Measurements from ENCODE around the gene CHID1.

CHID1 gene

GRCh38 chr11:826227-826621 lies 84.4 kb downstream of the CHID1 start:
- no peaks in the 10 kb centered on the region for H3F3A ChIP-seq (ENCODE audit: low read depth)
- no peaks in the 10 kb centered on the region for H3K9me3 ChIP-seq (ENCODE audit: insufficient read depth, low read depth, low read length)
- peaks cover 10% of the 10 kb centered on the region for H4K20me1 ChIP-seq (ENCODE audit: insufficient read depth, low read length, poor library complexity, severe bottlenecking)
- peaks cover 18% of the 10 kb centered on the region for H3K79me2 ChIP-seq (ENCODE audit: insufficient read depth, low read length)
- H3K4me3 ChIP-seq (ENCODE audit: low read length, poor library complexity, severe bottlenecking): peak overlapping the region; percentile 81
- no peaks in the 10 kb centered on the region for H3K27me3 ChIP-seq (ENCODE audit: insufficient read depth, low read length, poor library complexity, severe bottlenecking)
- no peaks in the 10 kb centered on the region for H3K36me3 ChIP-seq (ENCODE audit: insufficient read depth, low read length)
- peak overlapping the region; percentile 88 for H3K9ac ChIP-seq (ENCODE audit: low read depth, low read length, poor library complexity, severe bottlenecking)
- peak overlapping the region; percentile 92 for H3K4me2 ChIP-seq (ENCODE audit: low read depth, low read length, poor library complexity, severe bottlenecking)
- TF ChIP-seq EZH2phosphoT487 (IDR thresholded peaks at IDR 0.05; ENCODE audit: borderline replicate concordance): no peak
- TF ChIP-seq CTCF (conservative IDR thresholded peaks at IDR 0.05; ENCODE audit: low read length): no peak
- peak overlapping the region; percentile 85; the same call in 1 of the 2 replicates for H2AFZ ChIP-seq (ENCODE audit: low read length)
- no peaks in the 10 kb centered on the region for H3K9me2 ChIP-seq (replicated peaks; ENCODE audit: low read depth, low read length)
- peaks cover 25% of the 10 kb centered on the region for H3K4me1 ChIP-seq (ENCODE audit: insufficient read depth, low read length, poor library complexity, severe bottlenecking)

GRCh38 chr11:825366-826226 lies 85.0 kb downstream of the CHID1 start:
- peak overlapping the region; percentile 92 for H3K4me2 ChIP-seq (ENCODE audit: low read depth, low read length, poor library complexity, severe bottlenecking)
- peaks cover 24% of the 10 kb centered on the region for H3K79me2 ChIP-seq (ENCODE audit: insufficient read depth, low read length)
- no peaks in the 10 kb centered on the region for H3K9me2 ChIP-seq (replicated peaks; ENCODE audit: low read depth, low read length)
- no peaks in the 10 kb centered on the region for H3K27me3 ChIP-seq (ENCODE audit: insufficient read depth, low read length, poor library complexity, severe bottlenecking)
- no peaks in the 10 kb centered on the region for H3F3A ChIP-seq (ENCODE audit: low read depth)
- H3K36me3 ChIP-seq (ENCODE audit: insufficient read depth, low read length): no peaks in the 10 kb centered on the region
- H4K20me1 ChIP-seq (ENCODE audit: insufficient read depth, low read length, poor library complexity, severe bottlenecking): peaks cover 16% of the 10 kb centered on the region
- H3K9me3 ChIP-seq (ENCODE audit: insufficient read depth, low read depth, low read length): no peaks in the 10 kb centered on the region
- TF ChIP-seq CTCF (conservative IDR thresholded peaks at IDR 0.05; ENCODE audit: low read length) (no peak), EZH2phosphoT487 (IDR thresholded peaks at IDR 0.05; ENCODE audit: borderline replicate concordance) (no peak)
- H2AFZ ChIP-seq (ENCODE audit: low read length): no peak overlapping the region
- peaks cover 30% of the 10 kb centered on the region for H3K4me1 ChIP-seq (ENCODE audit: insufficient read depth, low read length, poor library complexity, severe bottlenecking)
- H3K4me3 ChIP-seq (ENCODE audit: low read length, poor library complexity, severe bottlenecking): no peak overlapping the region
- peak overlapping the region; percentile 88 for H3K9ac ChIP-seq (ENCODE audit: low read depth, low read length, poor library complexity, severe bottlenecking)

DNA sequence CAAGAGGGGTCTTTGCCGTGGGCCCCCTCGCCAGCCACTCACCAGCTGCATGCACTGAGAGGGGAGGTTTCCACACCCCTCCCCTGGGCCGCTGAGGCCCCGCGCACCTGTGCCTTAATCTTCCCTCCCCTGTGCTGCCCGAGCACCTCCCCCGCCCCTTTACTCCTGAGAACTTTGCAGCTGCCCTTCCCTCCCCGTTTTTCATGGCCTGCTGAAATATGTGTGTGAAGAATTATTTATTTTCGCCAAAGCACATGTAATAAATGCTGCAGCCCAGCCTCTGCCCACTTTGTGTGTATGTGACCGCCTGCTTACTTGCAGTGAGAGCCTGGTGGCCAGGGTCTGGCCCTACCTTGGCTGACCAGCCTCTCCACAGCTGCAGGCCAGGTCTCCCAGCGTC lies 85.7 kb downstream of the CHID1 start:
- no peak overlapping the region for H3K4me2 ChIP-seq (ENCODE audit: low read depth, low read length, poor library complexity, severe bottlenecking)

More for the DNA sequence above, 85.7 kb downstream of the CHID1 start:
- H3K4me1 ChIP-seq (ENCODE audit: insufficient read depth, low read length, poor library complexity, severe bottlenecking): peaks cover 36% of the 10 kb centered on the region
- TF ChIP-seq CTCF (conservative IDR thresholded peaks at IDR 0.05; ENCODE audit: low read length) (no peak), EZH2phosphoT487 (IDR thresholded peaks at IDR 0.05; ENCODE audit: borderline replicate concordance) (no peak)
- H4K20me1 ChIP-seq (ENCODE audit: insufficient read depth, low read length, poor library complexity, severe bottlenecking): peaks cover 23% of the 10 kb centered on the region
- no peaks in the 10 kb centered on the region for H3K9me2 ChIP-seq (replicated peaks; ENCODE audit: low read depth, low read length)
- no peaks in the 10 kb centered on the region for H3K9me3 ChIP-seq (ENCODE audit: insufficient read depth, low read depth, low read length)
- H3K4me3 ChIP-seq (ENCODE audit: low read length, poor library complexity, severe bottlenecking): no peak overlapping the region
- H2AFZ ChIP-seq (ENCODE audit: low read length): no peak overlapping the region
- no peaks in the 10 kb centered on the region for H3K27me3 ChIP-seq (ENCODE audit: insufficient read depth, low read length, poor library complexity, severe bottlenecking)
- H3K9ac ChIP-seq (ENCODE audit: low read depth, low read length, poor library complexity, severe bottlenecking): no peak overlapping the region
- H3F3A ChIP-seq (ENCODE audit: low read depth): no peaks in the 10 kb centered on the region
- H3K36me3 ChIP-seq (ENCODE audit: insufficient read depth, low read length): no peaks in the 10 kb centered on the region
- peaks cover 30% of the 10 kb centered on the region for H3K79me2 ChIP-seq (ENCODE audit: insufficient read depth, low read length)
